Measurements from ENCODE around the gene HIF3A. TPM values are rescaled to one million over a fixed set of nuclear protein-coding genes. Genes with fewer than 3 reads are reported as not detected.
"Not testable (repeated sequence)": the region's sequence is repeated elsewhere in the genome, so short reads cannot be mapped to it uniquely, and the experiment has no call there.

HIF3A gene
- total and polyA plus RNA-seq, 2 donors (not counting 3 experiments of a cell fraction or from before 2014, with no cell fraction given) = 8.1 to 8.5 TPM

DNA sequence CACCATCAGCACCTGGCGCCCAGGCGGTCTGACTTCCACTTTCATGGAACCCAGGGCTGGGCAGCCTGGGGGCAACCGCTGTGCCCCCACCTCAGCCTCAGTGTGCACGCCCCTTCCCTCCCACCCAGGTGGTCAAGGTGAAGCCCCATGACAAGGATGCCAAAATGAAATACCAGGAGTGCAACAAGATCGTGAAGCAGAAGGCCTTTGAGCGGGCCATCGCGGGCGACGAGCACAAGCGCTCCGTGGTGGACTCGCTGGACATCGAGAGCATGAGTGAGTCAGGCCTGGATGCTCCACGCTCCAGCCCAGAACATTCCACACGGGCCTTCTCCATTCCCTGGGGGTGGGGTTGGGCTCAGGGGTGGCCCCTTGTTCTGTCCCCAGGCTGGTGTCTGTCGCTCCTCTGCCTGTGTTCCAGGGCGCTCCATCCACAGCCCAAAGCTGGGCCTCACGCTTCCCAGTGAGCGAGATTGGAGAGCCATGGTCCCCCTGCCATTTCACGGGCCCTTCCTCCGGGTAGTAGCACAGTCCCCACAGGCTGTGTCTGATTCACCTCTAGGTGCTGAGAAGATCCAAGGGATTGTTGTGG is 78.7 kb downstream of the HIF3A start:
- H3K9me1 ChIP-seq (replicated peaks; ENCODE audit: control insufficient read depth, extremely low read depth, insufficient read depth, low read length); H3K27ac ChIP-seq (ENCODE audit: insufficient read depth, low read depth, low read length); intact Hi-C loops (cut with micrococcal nuclease); dilution Hi-C loops (cut with MboI; ENCODE audit: extremely low pct_ligation_motif_present, low sequenced_read_pairs); H3K9me3 ChIP-seq (replicated peaks; ENCODE audit: control insufficient read depth, insufficient read depth, low read length); H3K4me2 ChIP-seq (ENCODE audit: insufficient read depth, low read length); H3K9ac ChIP-seq (replicated peaks; ENCODE audit: extremely low read depth, insufficient read depth, low read length); H4K20me1 ChIP-seq (replicated peaks; ENCODE audit: control insufficient read depth, extremely low read depth, insufficient read depth, low read length); H3K27me3 ChIP-seq (ENCODE audit: control insufficient read depth in 2 of 2, insufficient read depth in 2 of 2, low read length in 2 of 2); BruUV-seq (replicated peaks); POLR2A ChIA-PET; H3K4me3 ChIP-seq (replicated peaks in 1 of 3; ENCODE audit: insufficient read depth in 1 of 3, low read depth in 1 of 3, low read length in 3 of 3); DNase-seq (ENCODE audit: low read depth, low spot score); H2AFZ ChIP-seq (ENCODE audit: low read depth, low read length); FAIRE-seq: not testable (repeated sequence)
- H3K36me3 ChIP-seq (ENCODE audit: control insufficient read depth in 2 of 2, extremely low read depth in 1 of 2, insufficient read depth in 2 of 2, low read length in 2 of 2) = peaks cover 17 to 18% of the 10 kb centered on the region in 2 experiments
- H3K79me2 ChIP-seq (ENCODE audit: control insufficient read depth, insufficient read depth, low read length) = peaks cover 42% of the 10 kb centered on the region
- CTCF ChIA-PET = interaction anchor here (4.5 kb wide), 1 partner anchor 95 kb away, joined by 37 read pairs; no protein-coding TSS in a partner anchor
- H3K4me1 ChIP-seq (ENCODE audit: control insufficient read depth, extremely low read depth, insufficient read depth, low read length) = peaks cover 34% of the 10 kb centered on the region

DNA sequence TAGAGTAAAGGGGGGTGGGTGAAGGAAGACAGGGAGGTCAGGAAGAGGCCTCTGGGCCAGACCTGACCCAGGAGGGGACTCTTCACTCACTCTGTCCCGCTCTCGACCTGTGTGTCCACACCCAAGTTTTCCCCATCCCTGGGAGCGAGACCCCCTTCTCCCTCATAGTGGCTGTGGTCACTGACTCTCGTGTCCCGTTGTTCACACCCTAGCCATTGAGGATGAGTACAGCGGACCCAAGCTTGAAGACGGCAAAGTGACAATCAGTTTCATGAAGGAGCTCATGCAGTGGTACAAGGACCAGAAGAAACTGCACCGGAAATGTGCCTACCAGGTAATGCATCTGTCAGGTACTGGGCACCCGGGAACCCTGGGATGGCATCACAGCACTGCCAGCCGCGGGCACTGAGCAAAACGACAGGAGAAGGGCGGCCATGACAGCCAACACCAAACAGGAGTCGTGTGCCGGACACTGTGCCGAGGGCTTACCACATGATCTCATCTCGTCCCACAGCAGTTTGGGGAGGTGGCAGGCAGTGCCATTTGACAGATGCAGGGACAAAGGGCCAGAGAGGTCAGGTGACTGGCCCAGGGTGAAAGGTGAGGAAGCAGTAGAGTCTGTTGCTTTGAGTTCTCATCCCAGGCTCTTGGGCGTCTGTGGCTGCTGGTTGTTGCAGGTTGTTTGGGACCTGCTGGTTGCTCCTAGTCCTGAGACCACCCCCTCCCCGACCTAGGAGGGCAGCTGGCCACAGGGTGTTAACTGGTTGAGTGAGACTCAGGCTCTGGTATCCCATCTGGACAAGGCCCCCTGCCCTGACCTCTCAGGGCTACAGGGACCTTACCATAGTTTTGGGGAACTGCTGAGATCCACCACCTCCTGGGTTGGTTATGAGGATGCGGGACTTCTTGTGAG is 79.7 kb downstream of the HIF3A start:
- no peak for FAIRE-seq
- H3K79me2 ChIP-seq (ENCODE audit: control insufficient read depth, insufficient read depth, low read length) = peaks cover 43% of the 10 kb centered on the region
- peaks cover 17 to 18% of the 10 kb centered on the region in 2 experiments for H3K36me3 ChIP-seq (ENCODE audit: control insufficient read depth in 2 of 2, extremely low read depth in 1 of 2, insufficient read depth in 2 of 2, low read length in 2 of 2)

More for the DNA sequence above, 79.7 kb downstream of the HIF3A start:
- H3K9ac ChIP-seq (replicated peaks; ENCODE audit: extremely low read depth, insufficient read depth, low read length) = no peak overlapping the region
- no peak for TF ChIP-seq FOS (IDR thresholded peaks at IDR 0.05; ENCODE audit: borderline replicate concordance, insufficient read depth, low read length)
- TF ChIP-seq, protein P1, sequence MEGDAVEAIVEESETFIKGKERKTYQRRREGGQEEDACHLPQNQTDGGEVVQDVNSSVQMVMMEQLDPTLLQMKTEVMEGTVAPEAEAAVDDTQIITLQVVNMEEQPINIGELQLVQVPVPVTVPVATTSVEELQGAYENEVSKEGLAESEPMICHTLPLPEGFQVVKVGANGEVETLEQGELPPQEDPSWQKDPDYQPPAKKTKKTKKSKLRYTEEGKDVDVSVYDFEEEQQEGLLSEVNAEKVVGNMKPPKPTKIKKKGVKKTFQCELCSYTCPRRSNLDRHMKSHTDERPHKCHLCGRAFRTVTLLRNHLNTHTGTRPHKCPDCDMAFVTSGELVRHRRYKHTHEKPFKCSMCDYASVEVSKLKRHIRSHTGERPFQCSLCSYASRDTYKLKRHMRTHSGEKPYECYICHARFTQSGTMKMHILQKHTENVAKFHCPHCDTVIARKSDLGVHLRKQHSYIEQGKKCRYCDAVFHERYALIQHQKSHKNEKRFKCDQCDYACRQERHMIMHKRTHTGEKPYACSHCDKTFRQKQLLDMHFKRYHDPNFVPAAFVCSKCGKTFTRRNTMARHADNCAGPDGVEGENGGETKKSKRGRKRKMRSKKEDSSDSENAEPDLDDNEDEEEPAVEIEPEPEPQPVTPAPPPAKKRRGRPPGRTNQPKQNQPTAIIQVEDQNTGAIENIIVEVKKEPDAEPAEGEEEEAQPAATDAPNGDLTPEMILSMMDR (IDR thresholded peaks at IDR 0.05; ENCODE audit: extremely low read depth in 1 of 2, insufficient read depth in 1 of 2, low read depth in 1 of 2, low read length in 2 of 2) = no peak
- TF ChIP-seq POLR2AphosphoS5 (IDR thresholded peaks at IDR 0.05; ENCODE audit: insufficient read depth, low read depth, low read length) = no peak
- TF ChIP-seq GATA2 (IDR thresholded peaks at IDR 0.05; ENCODE audit: insufficient read depth, insufficient read length, low read depth, low read length) = no peak
- TF ChIP-seq MYC (IDR thresholded peaks at IDR 0.05; ENCODE audit: low read depth, low read length) = no peak
- no peak for TF ChIP-seq POLR2A (IDR thresholded peaks at IDR 0.05; ENCODE audit: low read depth, low read length)
- no peak for TF ChIP-seq EZH2 (IDR thresholded peaks at IDR 0.05; ENCODE audit: borderline replicate concordance, low read depth, low read length, severe bottlenecking)
- TF ChIP-seq, protein P2, sequence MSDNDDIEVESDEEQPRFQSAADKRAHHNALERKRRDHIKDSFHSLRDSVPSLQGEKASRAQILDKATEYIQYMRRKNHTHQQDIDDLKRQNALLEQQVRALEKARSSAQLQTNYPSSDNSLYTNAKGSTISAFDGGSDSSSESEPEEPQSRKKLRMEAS (IDR thresholded peaks at IDR 0.05; ENCODE audit: insufficient read depth, insufficient read length) = no peak
- no peak for TF ChIP-seq JUN (IDR thresholded peaks at IDR 0.05; ENCODE audit: borderline replicate concordance, insufficient read depth, insufficient read length, low read depth)
- intact Hi-C loops (cut with micrococcal nuclease) = no loop called here
- no peak overlapping the region for H3K4me3 ChIP-seq (replicated peaks in 1 of 3; ENCODE audit: insufficient read depth in 1 of 3, low read depth in 1 of 3, low read length in 3 of 3)
- no peaks in the 10 kb centered on the region for H3K9me3 ChIP-seq (replicated peaks; ENCODE audit: control insufficient read depth, insufficient read depth, low read length)
- H3K9me1 ChIP-seq (replicated peaks; ENCODE audit: control insufficient read depth, extremely low read depth, insufficient read depth, low read length) = no peaks in the 10 kb centered on the region
- DNase-seq (ENCODE audit: low read depth, low spot score) = no peak
- no peaks in the 10 kb centered on the region for H4K20me1 ChIP-seq (replicated peaks; ENCODE audit: control insufficient read depth, extremely low read depth, insufficient read depth, low read length)
- ChIA-PET POLR2A (no interaction called here), CTCF (interaction anchor here (0.7 to 1.5 kb wide), 2 partner anchors 96 to 347 kb away, joined by 3 to 8 read pairs; no protein-coding TSS in a partner anchor)
- no peaks in the 10 kb centered on the region for H3K27me3 ChIP-seq (ENCODE audit: control insufficient read depth in 2 of 2, insufficient read depth in 2 of 2, low read length in 2 of 2)
- no peak overlapping the region for H2AFZ ChIP-seq (ENCODE audit: low read depth, low read length)
- no peak overlapping the region for H3K27ac ChIP-seq (ENCODE audit: insufficient read depth, low read depth, low read length)
- peaks cover 29% of the 10 kb centered on the region for H3K4me1 ChIP-seq (ENCODE audit: control insufficient read depth, extremely low read depth, insufficient read depth, low read length)
- no peak overlapping the region for H3K4me2 ChIP-seq (ENCODE audit: insufficient read depth, low read length)
- dilution Hi-C loops (cut with MboI; ENCODE audit: extremely low pct_ligation_motif_present, low sequenced_read_pairs) = no loop called here
- no TSS peak for BruUV-seq (replicated peaks)
